Bronchial epithelial cell (primary cell): ENCODE results near the gene C16orf92. TPM values are rescaled to one million over a fixed set of nuclear protein-coding genes. Genes with fewer than 3 reads are reported as not detected.

Experiments
- DNase-seq: peaks from one replicate; pipeline ENCODE4 v3.0.0-alpha.2; 2010; ENCODE audit warnings: low read depth
- FAIRE-seq: peaks from 2 replicates; lab custom pipeline; 2011; peaks lifted over from hg19 to GRCh38; lab: Jason Lieb, UNC
- H3K27me3 ChIP-seq: 2 replicates; pipeline ENCODE4 v1.5.1; 2011; ENCODE audit warnings: low read length; ENCODE audit not compliant: control insufficient read depth, insufficient read depth
- H3K36me3 ChIP-seq: 2 replicates; pipeline ENCODE4 v1.5.1; 2011; ENCODE audit warnings: low read length; ENCODE audit not compliant: control insufficient read depth, insufficient read depth
- H3K4me3 ChIP-seq: 2 replicates; pipeline ENCODE4 v1.5.1; 2011; ENCODE audit warnings: mild to moderate bottlenecking, low read depth, low read length, control low read depth
- CTCF ChIP-seq: IDR thresholded peaks from 2 replicates; pipeline ENCODE4 v1.5.1; 2011; ENCODE audit warnings: mild to moderate bottlenecking, moderate library complexity, low read length, control low read depth, inconsistent platforms; ENCODE audit not compliant: insufficient read depth, severe bottlenecking
- total RNA-seq: library from RNA; depleted of rRNA; stranded (reverse); fragments of >200 nt; gene quantifications from 2 replicates; pipeline ENCODE4 v1.2.1, GENCODE V29; 2014

Gene C16orf92
- total RNA-seq, 1 donor from 2014 or later: not detected

- no peak for FAIRE-seq
- Histone ChIP-seq H3K4me3 (no peak overlapping the region), H3K27me3 (peaks cover 20% of the 10 kb centered on the region), H3K36me3 (no peaks in the 10 kb centered on the region)
- no peak for DNase-seq
- TF ChIP-seq CTCF: no peak
These were observed 2.6 kb downstream of the C16orf92 start for GRCh38 chr16:30025574-30025973.

GRCh38 chr16:30026449-30026848 is 3.5 kb downstream of the C16orf92 start:
- no peak for TF ChIP-seq CTCF
- FAIRE-seq (no peak), DNase-seq (no peak)
- Histone ChIP-seq H3K27me3 (peaks cover 24% of the 10 kb centered on the region), H3K4me3 (no peak overlapping the region), H3K36me3 (no peaks in the 10 kb centered on the region)

- FAIRE-seq (no peak), DNase-seq (no peak)
- H3K4me3 ChIP-seq: no peak overlapping the region
- no peak for TF ChIP-seq CTCF
- peaks cover 33% of the 10 kb centered on the region for H3K27me3 ChIP-seq
- H3K36me3 ChIP-seq: no peaks in the 10 kb centered on the region
These were observed 4.8 kb downstream of the C16orf92 start for GRCh38 chr16:30027588-30028437.

GRCh38 chr16:30028438-30029076 is 5.6 kb downstream of the C16orf92 start:
- Histone ChIP-seq H3K4me3 (no peak overlapping the region), H3K27me3 (peaks cover 33% of the 10 kb centered on the region), H3K36me3 (no peaks in the 10 kb centered on the region)
- FAIRE-seq: no peak
- no peak for DNase-seq
- TF ChIP-seq CTCF: no peak

- H3K36me3 ChIP-seq: no peaks in the 10 kb centered on the region
- TF ChIP-seq CTCF: no peak
- FAIRE-seq (no peak), DNase-seq (no peak)
- peaks cover 33% of the 10 kb centered on the region for H3K27me3 ChIP-seq
- no peak overlapping the region for H3K4me3 ChIP-seq
These were observed 7.2 kb downstream of the C16orf92 start for GRCh38 chr16:30030011-30030685.
